ENCODE data around the gene MPST.
"Not testable (repeated sequence)": the region's sequence is repeated elsewhere in the genome, so short reads cannot be mapped to it uniquely, and the experiment has no call there.

The MPST gene

DNA sequence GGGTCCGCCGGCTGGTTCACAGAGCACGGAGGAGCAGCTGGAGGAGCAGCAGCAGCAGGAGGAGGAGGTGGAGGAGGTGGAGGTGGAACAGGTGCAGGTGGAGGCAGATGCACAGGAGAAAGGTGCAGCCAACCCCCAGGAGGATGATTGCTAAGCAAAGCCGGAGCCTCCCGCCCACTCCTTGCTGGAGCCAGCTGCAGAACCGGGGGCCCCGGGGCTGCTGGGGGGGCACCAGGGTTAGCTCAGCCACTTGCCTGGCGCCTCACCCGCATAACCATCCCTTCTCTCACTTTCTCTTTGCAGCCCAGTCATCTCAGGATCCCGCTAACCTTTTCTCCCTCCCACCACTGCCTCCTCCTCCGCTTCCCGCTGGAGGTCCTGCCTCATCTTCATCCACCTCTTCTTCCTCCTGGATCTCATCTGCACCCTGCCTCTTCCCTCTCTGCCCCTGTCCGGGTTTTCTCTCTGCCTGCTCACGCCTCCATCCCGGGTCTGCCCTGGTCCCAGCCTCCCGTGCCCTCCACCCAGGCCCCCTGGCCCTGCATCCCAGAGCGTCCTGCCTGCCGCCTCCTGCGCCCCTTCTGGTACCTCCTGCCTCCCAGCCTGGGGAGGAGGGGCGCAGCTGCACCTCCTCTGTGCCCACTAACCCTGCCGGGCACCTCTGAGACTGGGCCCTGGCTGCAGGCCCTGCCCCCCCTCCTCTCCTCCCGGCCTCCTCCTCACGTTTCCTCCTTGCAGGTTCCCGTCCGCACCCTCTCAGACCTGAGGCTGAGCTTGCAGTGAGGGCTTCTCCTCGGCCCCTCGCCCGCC, 41.5 kb downstream of the MPST start:
- DNase-seq (ENCODE audit: low read depth, low spot score): no peak

DNA sequence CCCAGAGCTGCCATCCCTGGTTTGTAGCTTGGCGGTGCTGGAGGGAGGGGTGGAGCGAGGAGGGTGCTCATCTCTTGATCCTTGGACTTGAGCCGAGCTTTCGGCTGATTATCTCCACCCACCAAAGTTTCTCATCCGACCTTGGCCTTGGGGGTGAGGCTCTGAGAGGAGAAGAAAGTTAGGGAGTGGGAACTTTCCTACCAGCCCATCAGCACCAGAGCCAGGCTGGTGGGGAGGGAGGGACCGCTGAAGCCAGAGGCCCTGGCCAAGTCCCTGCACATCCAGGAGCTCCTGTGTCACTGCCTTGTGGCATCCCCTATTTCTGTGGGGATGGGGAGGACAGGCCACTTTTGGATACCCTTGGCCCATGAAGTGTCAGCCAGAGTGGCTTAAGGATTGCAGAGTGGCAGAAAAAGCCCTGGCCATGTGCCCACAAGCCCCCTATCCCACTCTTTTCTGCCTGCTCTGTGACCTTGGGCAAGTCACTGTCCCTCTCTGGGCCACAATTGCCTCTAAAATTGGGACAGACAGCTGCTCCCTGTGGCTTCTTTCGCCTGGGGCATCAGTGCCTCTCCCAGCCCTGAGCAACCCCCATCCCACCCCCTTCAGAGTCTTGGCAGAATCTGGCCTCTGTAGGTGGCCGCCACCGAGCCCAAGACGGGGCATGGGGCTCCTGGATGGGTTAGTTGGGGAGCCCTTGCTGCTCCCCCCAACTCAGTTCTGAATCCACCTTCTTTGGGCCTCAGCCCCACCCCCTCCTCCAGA, 42.3 kb downstream of the MPST start:
- DNase-seq (ENCODE audit: low read depth, low spot score): no peak

DNA sequence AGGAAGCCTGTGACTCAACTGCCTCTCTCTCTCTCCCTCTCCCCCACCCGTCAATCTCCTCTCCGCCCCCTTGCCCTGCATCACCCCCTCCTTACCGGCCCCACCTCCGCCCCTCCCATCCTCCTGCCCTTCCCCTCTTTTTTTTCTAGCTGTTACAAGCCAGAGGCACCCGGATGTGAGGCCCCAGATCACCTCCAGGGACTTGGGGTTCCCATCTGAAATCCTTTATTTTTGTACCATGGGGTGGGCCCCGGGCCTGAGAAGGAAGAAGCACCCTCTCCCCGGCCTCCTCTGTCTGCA, 42.8 kb downstream of the MPST start:
- DNase-seq (ENCODE audit: low read depth, low spot score): no peak

- DNase-seq (ENCODE audit: low read depth, low spot score): no peak
Measured at GRCh38 chr22:37062702-37063381, 43.3 kb downstream of the MPST start.

- DNase-seq (ENCODE audit: low read depth, low spot score): no peak
Measured at GRCh38 chr22:37063431-37064420, 44.2 kb downstream of the MPST start.

DNA sequence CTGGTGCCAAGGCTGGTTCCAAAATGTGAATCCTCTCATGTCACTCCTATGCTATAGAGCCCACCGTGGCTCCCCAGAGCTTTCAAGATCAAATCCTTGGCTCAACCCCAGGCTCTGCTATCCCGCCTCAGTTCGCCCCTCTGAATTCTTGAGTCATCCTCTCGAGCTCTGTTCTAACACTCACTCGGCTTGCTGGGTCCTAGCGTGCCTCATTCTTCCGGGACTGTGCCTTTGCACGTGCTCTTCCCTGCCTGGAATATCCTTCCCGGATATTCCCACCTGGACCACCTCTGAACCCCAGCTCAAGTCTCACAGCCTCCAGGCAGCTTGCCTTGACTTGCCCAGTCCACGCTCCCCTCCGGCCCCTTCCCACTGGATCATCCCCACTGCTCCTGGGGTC, 45.0 kb downstream of the MPST start:
- no peak for DNase-seq (ENCODE audit: low read depth, low spot score)

GRCh38 chr22:37065180-37065579, 45.6 kb downstream of the MPST start:
- no peak for DNase-seq (ENCODE audit: low read depth, low spot score)

GRCh38 chr22:37065961-37066360, 46.4 kb downstream of the MPST start:
- no peak for DNase-seq (ENCODE audit: low read depth, low spot score)

DNA sequence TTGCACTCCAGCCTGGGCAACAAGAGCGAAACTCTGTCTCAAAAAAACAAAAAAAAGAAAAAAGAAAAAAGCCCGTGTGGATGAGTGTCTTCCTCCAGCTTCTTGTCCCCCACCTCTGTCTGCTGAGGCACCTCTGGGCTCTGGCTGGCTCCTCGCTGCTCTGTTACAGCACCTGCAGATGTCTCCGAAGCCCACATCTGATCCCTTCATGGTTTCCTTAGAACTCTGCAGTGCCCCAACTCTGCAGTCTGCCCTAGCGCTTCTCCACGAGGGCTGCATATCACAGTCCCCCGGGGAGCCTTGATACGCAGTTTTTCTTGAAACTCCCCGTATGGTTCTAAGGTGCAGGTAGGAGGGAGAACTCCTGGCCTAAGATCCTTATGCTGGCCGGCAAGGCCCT, 47.9 kb downstream of the MPST start:
- DNase-seq (ENCODE audit: low read depth, low spot score): no peak

- no peak for DNase-seq (ENCODE audit: low read depth, low spot score)
Measured at GRCh38 chr22:37068859-37069258, 49.3 kb downstream of the MPST start.

- DNase-seq (ENCODE audit: low read depth, low spot score): no peak
Measured at GRCh38 chr22:37069319-37069718, 49.8 kb downstream of the MPST start.

GRCh38 chr22:37069719-37070118, 50.2 kb downstream of the MPST start:
- DNase-seq (ENCODE audit: low read depth, low spot score): no peak

GRCh38 chr22:37070334-37070733, 50.8 kb downstream of the MPST start:
- DNase-seq (ENCODE audit: low read depth, low spot score): no peak

GRCh38 chr22:37070744-37071143, 51.2 kb downstream of the MPST start:
- no peak for DNase-seq (ENCODE audit: low read depth, low spot score)

DNA sequence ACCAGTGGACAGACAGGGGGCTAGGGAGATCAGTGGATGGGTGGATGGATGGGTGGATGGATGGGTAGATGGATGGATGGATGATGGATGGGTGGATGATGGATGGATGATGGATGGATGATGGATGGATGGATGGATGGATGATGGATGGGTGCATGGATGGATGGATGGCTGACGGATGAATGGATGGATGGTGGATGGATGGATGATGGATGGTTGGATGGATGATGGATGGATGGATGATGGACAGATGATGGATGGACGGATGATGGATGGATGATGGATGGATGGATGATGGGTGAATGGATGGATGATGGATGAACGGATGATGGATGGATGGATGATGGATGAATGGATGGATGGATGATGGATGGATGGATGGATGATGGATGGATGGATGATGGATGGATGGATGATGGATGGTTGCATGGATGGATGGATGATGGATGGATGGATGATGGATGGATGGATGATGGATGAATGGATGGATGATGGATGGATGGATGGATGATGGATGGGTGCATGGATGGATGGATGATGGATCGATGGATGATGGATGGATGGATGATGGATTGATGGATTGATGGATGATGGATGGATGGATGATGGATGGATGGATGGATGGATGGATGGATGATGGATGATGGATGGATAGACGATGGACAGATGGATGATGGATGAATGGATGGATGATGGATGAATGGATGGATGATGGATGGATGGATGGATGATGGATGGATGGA, 52.5 kb downstream of the MPST start:
- not testable (repeated sequence) for DNase-seq (ENCODE audit: low read depth, low spot score)

GRCh38 chr22:37072673-37073072, 53.1 kb downstream of the MPST start:
- no peak for DNase-seq (ENCODE audit: low read depth, low spot score)

- no peak for DNase-seq (ENCODE audit: low read depth, low spot score)
Measured at GRCh38 chr22:37074537-37074936, 55.0 kb downstream of the MPST start.

DNA sequence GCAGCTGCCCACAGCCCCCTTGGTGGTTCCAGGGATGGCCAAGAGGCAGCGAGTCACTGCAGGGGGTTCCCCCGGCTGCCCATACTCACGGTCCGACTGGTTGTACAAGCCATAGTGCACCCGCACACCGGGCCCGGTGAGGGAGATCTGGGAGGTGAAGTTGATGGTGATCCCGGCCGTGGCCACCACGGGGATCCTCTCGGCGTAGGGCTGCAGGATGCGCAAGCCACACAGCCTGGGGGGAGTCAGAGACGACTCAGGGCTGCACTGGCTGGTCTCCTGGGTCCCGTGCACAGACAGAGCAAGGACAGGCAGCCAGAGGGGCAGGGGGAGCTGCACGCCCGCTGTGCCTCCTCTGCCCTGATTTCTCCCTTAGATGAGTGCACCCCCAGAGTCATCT, 55.5 kb downstream of the MPST start:
- DNase-seq (ENCODE audit: low read depth, low spot score): no peak

DNA sequence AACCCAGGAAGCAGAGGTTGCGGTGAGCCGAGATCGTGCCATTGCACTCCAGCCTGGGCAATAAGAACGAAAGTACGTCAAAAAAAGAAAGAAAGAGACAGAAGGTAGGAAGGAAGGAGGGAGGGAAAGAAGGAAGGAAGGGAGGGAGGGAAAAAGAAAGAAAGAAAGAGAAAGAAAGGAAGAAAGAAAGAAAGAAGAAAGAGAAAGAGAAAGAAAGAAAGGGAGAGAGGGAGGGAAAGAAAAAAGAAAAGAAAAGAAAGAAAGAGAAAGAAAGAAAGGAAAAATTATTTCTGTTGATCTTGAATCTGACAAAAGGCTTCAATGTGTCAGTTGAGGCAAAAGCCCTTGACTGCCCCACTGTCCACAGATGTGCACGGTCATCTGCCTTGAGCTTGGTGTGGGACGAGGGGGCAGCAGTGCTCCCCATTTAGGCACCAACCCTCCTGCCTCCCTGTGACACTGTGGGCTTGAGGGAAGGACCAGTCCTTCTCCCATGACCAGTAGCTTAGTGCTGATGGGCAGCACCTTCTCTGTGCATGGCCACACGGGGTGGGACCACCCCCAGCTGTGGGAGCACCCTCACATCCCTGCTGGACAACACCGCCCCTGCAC, 56.4 kb downstream of the MPST start:
- DNase-seq (ENCODE audit: low read depth, low spot score): no peak

- DNase-seq (ENCODE audit: low read depth, low spot score): peak; percentile 70
Measured at GRCh38 chr22:37077802-37078448, 58.4 kb downstream of the MPST start.

Measured in activated naive CD8-positive, alpha-beta T cell treated with anti-CD3 and anti-CD28 coated beads, Interleukin-2, amount 50 U/mL, for 16 hours (primary cell).